HEK293 (cell line): ENCODE measurements around the gene QSER1.
A peak's percentile ranks its signal among the peaks of the same experiment; 100 is the strongest.

Source experiments
- GLIS1 ChIP-seq: fragments of 450-650 bp; formaldehyde crosslinking; IDR thresholded peaks from 2 replicates; pipeline ENCODE4 v1.5.1; 2016; ENCODE audit warnings: missing biosample characterization, missing genetic modification characterization
- GLIS2 ChIP-seq: fragments of 450-650 bp; formaldehyde crosslinking; IDR thresholded peaks from 2 replicates; pipeline ENCODE4 v1.5.1; 2016; ENCODE audit warnings: missing biosample characterization, missing genetic modification characterization
- HIC1 ChIP-seq: fragments of 450-650 bp; formaldehyde crosslinking; IDR thresholded peaks from 2 replicates; pipeline ENCODE4 v1.5.1; 2016; ENCODE audit warnings: missing biosample characterization, missing genetic modification characterization
- IKZF3 ChIP-seq: fragments of 450-650 bp; IDR thresholded peaks from 2 replicates; pipeline ENCODE4 v1.5.0; 2018; ENCODE audit warnings: missing biosample characterization, mild to moderate bottlenecking, missing genetic modification characterization, moderate library complexity
- KLF17 ChIP-seq: fragments of 450-650 bp; formaldehyde crosslinking; IDR thresholded peaks from 2 replicates; pipeline ENCODE4 v1.5.1; 2016; ENCODE audit warnings: missing biosample characterization, missing genetic modification characterization
- PBX3 ChIP-seq: sonication (generic); formaldehyde crosslinking; IDR thresholded peaks from 2 replicates; pipeline ENCODE4 v1.8.1; 2022; ENCODE audit warnings: mild to moderate bottlenecking, moderate library complexity, missing genetic modification reagents
- SP7 ChIP-seq: fragments of 450-650 bp; formaldehyde crosslinking; IDR thresholded peaks from 2 replicates; pipeline ENCODE4 v1.5.1; 2016; ENCODE audit warnings: missing biosample characterization, missing genetic modification characterization
- ZBTB17 ChIP-seq: fragments of 450-650 bp; formaldehyde crosslinking; IDR thresholded peaks from 2 replicates; pipeline ENCODE4 v1.5.1; 2016; ENCODE audit warnings: missing biosample characterization, missing genetic modification characterization
- ZBTB20 ChIP-seq: fragments of 450-650 bp; formaldehyde crosslinking; IDR thresholded peaks from 2 replicates; pipeline ENCODE4 v1.5.1; 2016; ENCODE audit warnings: missing biosample characterization, missing genetic modification characterization
- ZBTB26 ChIP-seq: fragments of 450-650 bp; formaldehyde crosslinking; optimal IDR thresholded peaks from 2 replicates; pipeline ENCODE3; 2016; ENCODE audit warnings: missing biosample characterization, mild to moderate bottlenecking, missing genetic modification characterization
- ZBTB48 ChIP-seq: fragments of 450-650 bp; formaldehyde crosslinking; IDR thresholded peaks from 2 replicates; pipeline ENCODE4 v1.5.1; 2016; ENCODE audit warnings: missing biosample characterization, missing genetic modification characterization
- ZFHX2 ChIP-seq: fragments of 450-650 bp; formaldehyde crosslinking; conservative IDR thresholded peaks from 2 replicates; pipeline ENCODE4 v1.5.1; 2016; ENCODE audit warnings: missing biosample characterization, missing genetic modification characterization
- ZFP69B ChIP-seq: fragments of 450-650 bp; formaldehyde crosslinking; IDR thresholded peaks from 2 replicates; pipeline ENCODE4 v1.5.1; 2016; ENCODE audit warnings: missing biosample characterization, missing genetic modification characterization
- ZNF10 ChIP-seq: fragments of 450-650 bp; formaldehyde crosslinking; IDR thresholded peaks from 2 replicates; pipeline ENCODE4 v1.5.1; 2017; ENCODE audit warnings: missing biosample characterization, missing genetic modification characterization
- ZNF16 ChIP-seq: fragments of 450-650 bp; formaldehyde crosslinking; IDR thresholded peaks from 2 replicates; pipeline ENCODE4 v1.5.1; 2016; ENCODE audit warnings: low read depth, missing biosample characterization, missing genetic modification characterization
- ZNF174 ChIP-seq: fragments of 450-650 bp; formaldehyde crosslinking; IDR thresholded peaks from 2 replicates; pipeline ENCODE4 v1.5.0; 2017; ENCODE audit warnings: missing biosample characterization, mild to moderate bottlenecking, missing genetic modification characterization
- ZNF175 ChIP-seq: fragments of 450-650 bp; formaldehyde crosslinking; IDR thresholded peaks from 2 replicates; pipeline ENCODE4 v1.5.1; 2016; ENCODE audit warnings: missing biosample characterization, missing genetic modification characterization
- ZNF19 ChIP-seq: fragments of 450-650 bp; formaldehyde crosslinking; IDR thresholded peaks from 2 replicates; pipeline ENCODE4; 2016; ENCODE audit warnings: missing biosample characterization, missing genetic modification characterization, low read depth
- ZNF335 ChIP-seq: fragments of 450-650 bp; formaldehyde crosslinking; conservative IDR thresholded peaks from 2 replicates; pipeline ENCODE4 v1.5.1; 2016; ENCODE audit warnings: missing biosample characterization, missing genetic modification characterization
- ZNF394 ChIP-seq: fragments of 450-650 bp; formaldehyde crosslinking; IDR thresholded peaks from 2 replicates; pipeline ENCODE4 v1.5.1; 2016; ENCODE audit warnings: missing biosample characterization, missing genetic modification characterization, mild to moderate bottlenecking, moderate library complexity, borderline replicate concordance
- ZNF404 ChIP-seq: fragments of 450-650 bp; formaldehyde crosslinking; IDR thresholded peaks from 2 replicates; pipeline ENCODE4 v1.5.1; 2017; ENCODE audit warnings: missing biosample characterization, missing genetic modification characterization
- ZNF416 ChIP-seq: fragments of 450-650 bp; formaldehyde crosslinking; IDR thresholded peaks from 2 replicates; pipeline ENCODE4 v1.5.1; 2016; ENCODE audit warnings: missing biosample characterization, missing genetic modification characterization
- ZNF449 ChIP-seq: fragments of 450-650 bp; formaldehyde crosslinking; IDR thresholded peaks from 2 replicates; pipeline ENCODE4 v1.5.1; 2017; ENCODE audit warnings: missing biosample characterization, mild to moderate bottlenecking, missing genetic modification characterization, moderate library complexity
- ZNF501 ChIP-seq: fragments of 450-650 bp; formaldehyde crosslinking; IDR thresholded peaks from 2 replicates; pipeline ENCODE4 v1.5.1; 2016; ENCODE audit warnings: missing biosample characterization, missing genetic modification characterization
- ZNF544 ChIP-seq: fragments of 450-650 bp; formaldehyde crosslinking; IDR thresholded peaks from 2 replicates; pipeline ENCODE4 v1.5.0; 2017; ENCODE audit warnings: missing biosample characterization, missing genetic modification characterization
- ZNF580 ChIP-seq: fragments of 450-650 bp; formaldehyde crosslinking; IDR thresholded peaks from 2 replicates; pipeline ENCODE4 v1.5.1; 2016; ENCODE audit warnings: missing biosample characterization, missing genetic modification characterization
- ZNF76 ChIP-seq: fragments of 450-650 bp; formaldehyde crosslinking; IDR thresholded peaks from 2 replicates; pipeline ENCODE4; 2016; ENCODE audit warnings: low read depth, missing biosample characterization, missing genetic modification characterization, borderline replicate concordance
- ZNF785 ChIP-seq: fragments of 450-650 bp; formaldehyde crosslinking; IDR thresholded peaks from 2 replicates; pipeline ENCODE4 v1.5.1; 2016; ENCODE audit warnings: missing biosample characterization, missing genetic modification characterization
- ZNF791 ChIP-seq: fragments of 450-650 bp; formaldehyde crosslinking; IDR thresholded peaks from 2 replicates; pipeline ENCODE4 v1.5.1; 2016; ENCODE audit warnings: missing biosample characterization, missing genetic modification characterization
- ZNF830 ChIP-seq: fragments of 450-650 bp; IDR thresholded peaks from 2 replicates; pipeline ENCODE4 v1.5.0; 2018; ENCODE audit warnings: missing biosample characterization, missing genetic modification characterization, low read depth, mild to moderate bottlenecking, moderate library complexity
- ZNF843 ChIP-seq: fragments of 450-650 bp; formaldehyde crosslinking; IDR thresholded peaks from 2 replicates; pipeline ENCODE4 v1.5.1; 2016; ENCODE audit warnings: missing biosample characterization, missing genetic modification characterization

The QSER1 gene

GRCh38 chr11:33015621-33016551 lies 123.3 kb downstream of the QSER1 start, which contains the start of gene DEPDC7 (continued):
- TF ChIP-seq ZNF10 (no peak), GLIS2 (peak; percentile 20; the same call in 1 of the 2 replicates), ZNF416 (tag by site-specific recombination) (no peak), ZNF175 (no peak), GLIS1 (tag by site-specific recombination) (peak; percentile 41), ZFHX2 (peak; percentile 76), IKZF3 (tag by site-specific recombination) (0 out of 2 replicates have a peak, but pooled peaks have one; percentile 12), ZBTB26 (tag by site-specific recombination) (peak; percentile 72), ZNF785 (tag by site-specific recombination) (no peak), ZNF580 (tag by site-specific recombination) (peak; percentile 82; the same call in 1 of the 2 replicates), ZNF544 (tag by site-specific recombination) (no peak), ZNF335 (tag by site-specific recombination) (peak; percentile 72), ZNF449 (tag by site-specific recombination) (0 out of 2 replicates have a peak, but pooled peaks have one; percentile 29), ZNF501 (tag by site-specific recombination) (peak; percentile 71; the same call in 1 of the 2 replicates), ZBTB20 (tag by site-specific recombination) (peak; percentile 21; the same call in 1 of the 2 replicates), ZNF404 (tag by site-specific recombination) (no peak), ZNF76 (tag by site-specific recombination) (peak; percentile 68; the same call in 1 of the 2 replicates), HIC1 (tag by site-specific recombination) (peak; percentile 92), ZBTB48 (tag by site-specific recombination) (peak; percentile 71), ZNF19 (tag by site-specific recombination) (no peak), ZFP69B (tag by site-specific recombination) (0 out of 2 replicates have a peak, but pooled peaks have one; percentile 50), ZNF174 (tag by site-specific recombination) (no peak), ZNF830 (no peak), ZNF791 (tag by site-specific recombination) (no peak), ZNF843 (tag by site-specific recombination) (peak; percentile 34; the same call in 1 of the 2 replicates), ZNF394 (tag by site-specific recombination) (0 out of 2 replicates have a peak, but pooled peaks have one; percentile 53), SP7 (peak; percentile 55), ZNF16 (tag by site-specific recombination) (no peak), KLF17 (tag by site-specific recombination) (peak; percentile 28; the same call in 1 of the 2 replicates), ZBTB17 (peak; percentile 88), PBX3 (CRISPR knock-in tag) (no peak; the same call in 1 of the 2 replicates)
